ENCODE data around the gene FLT3. TPM values are rescaled to one million over a fixed set of nuclear protein-coding genes. Genes with fewer than 3 reads are reported as not detected.

The FLT3 gene
- total RNA-seq, 4 donors from 2014 or later: 0.06 to 1.8 (median 0.53) TPM

GRCh38 chr13:28048768-28049167 is 51.6 kb downstream of the FLT3 start:
- Histone ChIP-seq H3K36me3 (no peaks in the 10 kb centered on the region), H3K9me3 (no peaks in the 10 kb centered on the region), H3K27ac (replicated peaks in 1 of 4) (no peak overlapping the region), H3K4me3 (no peak overlapping the region), H3K27me3 (peaks cover 0 to 25% (median 0%) of the 10 kb centered on the region in 4 donors), H3K4me1 (no peaks in the 10 kb centered on the region)
- no peak for TF ChIP-seq EP300 (IDR thresholded peaks at IDR 0.05)
- WGBS: 71% methylated on average over 6 of the region's 6 CpGs
- intact Hi-C loops (cut with DNase I): no loop called here
- DNase-seq (ENCODE audit: extremely low spot score): no peak

DNA sequence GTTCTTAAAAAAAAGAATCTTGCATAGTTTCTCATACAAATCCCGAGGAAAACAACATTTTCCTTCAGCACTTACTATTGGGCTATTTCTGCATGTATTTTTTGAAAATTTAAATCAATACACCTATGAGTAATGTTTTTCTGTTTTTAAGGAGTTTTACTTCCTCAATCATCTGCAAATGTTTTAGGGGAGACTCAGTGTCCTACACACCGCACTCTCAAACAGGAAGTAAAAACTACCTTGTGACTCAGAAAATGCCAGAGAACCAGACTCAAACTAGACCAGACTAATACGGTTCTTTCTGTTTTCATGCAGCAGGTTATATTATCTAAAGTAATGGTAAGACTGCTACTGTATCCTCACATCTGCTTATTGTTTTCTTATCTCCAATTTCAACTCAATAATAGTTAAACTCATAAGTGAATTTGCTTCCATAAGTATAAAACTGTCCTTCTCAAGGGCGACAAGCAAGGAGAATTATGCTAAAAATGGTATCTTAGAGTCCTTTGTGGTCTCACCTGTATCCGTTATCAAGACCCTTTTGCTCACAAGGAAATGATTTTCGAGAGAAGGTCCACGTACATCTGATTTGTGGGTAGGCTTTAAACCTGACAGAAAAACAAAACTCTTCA is 52.5 kb downstream of the FLT3 start:
- Histone ChIP-seq H3K27ac (replicated peaks in 1 of 4) (no peak overlapping the region), H3K27me3 (peaks cover 0 to 28% (median 0%) of the 10 kb centered on the region in 4 donors), H3K4me1 (no peaks in the 10 kb centered on the region), H3K9me3 (no peaks in the 10 kb centered on the region), H3K4me3 (no peak overlapping the region), H3K36me3 (no peaks in the 10 kb centered on the region)
- WGBS: 58% methylated on average over 7 of the region's 7 CpGs
- intact Hi-C loops (cut with DNase I): no loop called here
- no peak for TF ChIP-seq EP300 (IDR thresholded peaks at IDR 0.05)
- TF ChIP-seq POLR2A (IDR thresholded peaks at IDR 0.05; ENCODE audit: low read depth): no peak
- TF ChIP-seq CTCF (IDR thresholded peaks at IDR 0.05): no peak
- no peak for TF ChIP-seq POLR2AphosphoS5 (IDR thresholded peaks at IDR 0.05)
- no peak for DNase-seq (ENCODE audit: extremely low spot score)

DNA sequence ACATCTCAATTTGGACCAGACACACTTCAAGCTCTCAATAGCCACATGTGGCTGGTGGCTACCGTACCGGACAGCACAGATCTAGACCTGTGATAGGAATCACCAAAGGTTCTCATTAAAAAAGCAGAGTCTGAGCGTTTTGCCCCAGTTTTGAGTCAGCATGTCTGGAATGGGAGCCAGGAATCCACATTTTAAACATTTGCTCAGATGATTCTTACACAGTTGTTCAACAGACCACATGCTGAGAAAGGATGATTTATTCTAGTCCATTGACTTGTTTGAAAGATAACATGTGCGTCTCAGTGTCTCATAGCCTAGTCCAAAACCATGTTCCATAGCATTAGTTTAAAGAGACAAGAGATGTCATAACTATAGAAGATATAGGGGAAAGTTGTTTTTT is 53.4 kb downstream of the FLT3 start:
- WGBS: 45% methylated on average over 4 of the region's 4 CpGs
- H3K27ac ChIP-seq (replicated peaks in 1 of 4): no peak overlapping the region
- H3K36me3 ChIP-seq: no peaks in the 10 kb centered on the region
- peaks cover 0 to 28% (median 0%) of the 10 kb centered on the region in 4 donors for H3K27me3 ChIP-seq
- H3K4me1 ChIP-seq: no peaks in the 10 kb centered on the region
- DNase-seq (ENCODE audit: extremely low spot score): no peak
- intact Hi-C loops (cut with DNase I): no loop called here
- H3K9me3 ChIP-seq: no peaks in the 10 kb centered on the region
- no peak overlapping the region for H3K4me3 ChIP-seq
- TF ChIP-seq CTCF (IDR thresholded peaks at IDR 0.05): no peak
- no peak for TF ChIP-seq EP300 (IDR thresholded peaks at IDR 0.05)
- TF ChIP-seq POLR2A (IDR thresholded peaks at IDR 0.05; ENCODE audit: low read depth): no peak
- no peak for TF ChIP-seq POLR2AphosphoS5 (IDR thresholded peaks at IDR 0.05)

GRCh38 chr13:28045861-28046260 is 54.5 kb downstream of the FLT3 start:
- 76% methylated on average over 3 of the region's 3 CpGs for WGBS
- TF ChIP-seq POLR2A (IDR thresholded peaks at IDR 0.05; ENCODE audit: low read depth): no peak
- no peak for TF ChIP-seq POLR2AphosphoS5 (IDR thresholded peaks at IDR 0.05)
- no peak for TF ChIP-seq CTCF (IDR thresholded peaks at IDR 0.05)
- no peak for TF ChIP-seq EP300 (IDR thresholded peaks at IDR 0.05)
- intact Hi-C loops (cut with DNase I): no loop called here
- DNase-seq (ENCODE audit: extremely low spot score): no peak
- Histone ChIP-seq H3K27ac (replicated peaks in 1 of 4) (no peak overlapping the region), H3K9me3 (no peaks in the 10 kb centered on the region), H3K4me3 (no peak overlapping the region), H3K4me1 (peaks cover 0 to 7% (median 2%) of the 10 kb centered on the region in 4 donors), H3K27me3 (peaks cover 0 to 28% (median 0%) of the 10 kb centered on the region in 4 donors), H3K36me3 (no peaks in the 10 kb centered on the region)

DNA sequence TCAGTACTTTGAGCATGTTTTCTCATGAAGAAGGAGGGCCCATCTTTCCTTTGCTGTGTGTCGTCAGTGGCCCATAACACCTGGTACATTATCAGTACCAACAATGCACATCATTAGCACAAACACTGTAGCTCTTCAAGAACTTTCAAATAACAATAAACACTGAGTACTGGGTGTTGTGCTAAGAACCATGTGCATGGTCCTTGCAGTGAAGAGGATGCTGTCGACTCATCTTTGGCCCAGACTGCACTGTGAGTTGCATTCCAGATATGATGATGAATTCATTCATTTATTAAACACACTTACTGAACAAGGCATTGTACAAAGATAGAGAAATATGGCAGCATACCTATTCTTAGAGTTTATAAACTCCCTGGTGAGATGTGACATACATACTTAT is 55.8 kb downstream of the FLT3 start:
- 68% methylated on average over 2 of the region's 2 CpGs for WGBS
- DNase-seq (ENCODE audit: extremely low spot score): no peak
- peaks cover 0 to 12% (median 3%) of the 10 kb centered on the region in 4 donors for H3K4me1 ChIP-seq
- no peak overlapping the region for H3K27ac ChIP-seq (replicated peaks in 1 of 4)
- no peaks in the 10 kb centered on the region for H3K36me3 ChIP-seq
- intact Hi-C loops (cut with DNase I): no loop called here
- no peak overlapping the region for H3K4me3 ChIP-seq
- no peaks in the 10 kb centered on the region for H3K9me3 ChIP-seq
- TF ChIP-seq EP300 (IDR thresholded peaks at IDR 0.05) (no peak), CTCF (IDR thresholded peaks at IDR 0.05) (no peak), POLR2A (IDR thresholded peaks at IDR 0.05; ENCODE audit: low read depth) (no peak), POLR2AphosphoS5 (IDR thresholded peaks at IDR 0.05) (no peak)
- peaks cover 0 to 28% (median 0%) of the 10 kb centered on the region in 4 donors for H3K27me3 ChIP-seq

Measured in esophagus muscularis mucosa (tissue), 4 donors.